GM21423 (cell line): Measurements from ENCODE around the gene ABHD3.
"Not testable (repeated sequence)": the region's sequence is repeated elsewhere in the genome, so short reads cannot be mapped to it uniquely, and the experiment has no call there.

ENCODE experiments used
- ATAC-seq: cut with Tn5 transposase; IDR thresholded peaks from one replicate; pipeline ENCODE4 v1.9.1; 2021; ENCODE audit warnings: mild to moderate bottlenecking, moderate library complexity; ENCODE audit not compliant: unreplicated experiment

ABHD3 gene

DNA sequence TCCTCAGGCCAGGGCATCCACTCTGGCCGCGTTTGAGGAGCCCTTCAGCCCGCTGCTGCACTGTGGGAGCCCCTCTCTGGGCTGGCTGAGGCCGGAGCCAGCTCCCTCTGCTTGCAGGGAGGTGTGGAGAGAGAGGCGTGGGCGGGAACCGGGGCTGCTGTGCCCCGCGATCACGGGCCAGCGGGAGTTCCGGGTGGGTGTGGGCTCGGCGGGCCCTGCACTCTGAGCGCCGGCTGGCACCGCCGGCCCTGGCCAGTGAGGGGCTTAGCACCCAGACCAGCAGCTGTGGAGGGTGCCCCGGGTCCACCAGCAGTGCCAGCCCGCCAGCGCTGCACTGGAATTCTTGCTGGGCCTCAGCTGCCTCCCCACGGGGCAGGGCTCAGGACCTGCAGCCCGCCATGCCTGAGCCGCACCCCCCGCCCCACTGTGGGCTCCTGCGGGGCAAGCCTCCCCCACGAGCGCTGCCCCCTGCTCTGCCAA lies 1.9 kb upstream of the ABHD3 start:
- no peak for ATAC-seq

DNA sequence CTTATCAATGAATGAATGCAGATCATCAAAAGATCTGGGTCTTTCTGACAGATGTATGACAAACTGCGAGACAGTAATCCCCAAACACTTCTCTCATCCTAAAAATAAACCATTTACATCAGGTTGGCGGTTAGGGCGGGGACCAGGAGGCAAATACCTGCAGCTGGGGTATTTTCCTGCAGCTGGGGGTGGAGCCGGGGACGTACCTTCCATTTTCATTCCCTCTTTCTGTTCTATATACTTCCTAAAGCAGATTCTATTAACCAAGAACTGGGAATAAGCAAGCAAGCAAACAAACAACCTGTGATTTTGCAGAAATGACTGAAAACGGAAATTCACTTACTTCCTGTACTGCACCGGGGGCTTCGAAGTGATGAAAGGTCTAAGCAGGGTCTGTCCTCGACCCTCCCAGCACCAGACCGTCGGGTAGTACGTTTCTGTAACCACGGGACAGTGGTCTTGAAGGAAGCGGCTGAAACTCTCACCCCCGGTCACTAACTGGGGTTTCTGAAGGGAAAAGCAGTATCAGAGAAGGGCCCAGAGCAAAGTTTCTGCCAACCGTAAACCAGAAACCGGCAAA lies 1.2 kb downstream of the ABHD3 start:
- no peak for ATAC-seq

DNA sequence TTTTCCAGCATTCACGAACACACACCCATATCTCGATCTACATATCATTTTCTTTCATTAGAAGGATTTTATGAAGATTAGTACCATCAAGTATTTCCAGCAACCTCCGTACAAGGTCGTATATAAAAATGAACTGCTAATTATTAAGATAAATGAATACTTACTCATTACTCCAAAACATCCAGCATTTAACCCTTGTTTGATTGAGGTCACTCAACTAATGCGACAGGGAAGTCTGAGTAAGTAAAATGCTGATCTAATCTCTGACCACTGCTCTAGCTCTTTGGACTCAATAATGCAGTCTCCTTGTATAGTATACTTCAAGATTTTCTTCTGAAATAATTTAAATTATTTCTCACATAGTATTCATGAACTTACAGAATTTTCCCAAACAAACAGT lies 2.0 kb downstream of the ABHD3 start:
- ATAC-seq, result no peak

DNA sequence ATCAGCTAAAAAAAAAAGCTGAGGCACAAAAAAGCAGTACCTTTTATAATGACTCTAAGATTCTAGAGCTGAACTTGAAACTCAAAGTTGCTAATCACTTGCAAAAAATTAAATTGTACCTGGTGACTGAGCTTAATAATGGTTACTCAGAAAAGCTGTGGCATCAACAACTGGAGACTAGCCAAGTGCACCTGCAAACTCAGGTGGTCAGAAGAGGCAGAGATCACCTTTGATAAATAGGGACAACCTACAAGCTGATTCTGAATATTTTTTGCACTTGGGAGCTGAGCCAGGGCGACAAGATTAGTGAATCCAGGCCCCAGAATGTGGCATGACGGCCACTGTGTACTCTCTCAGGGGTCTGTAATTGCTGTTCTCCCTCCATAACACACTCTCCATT lies 3.0 kb downstream of the ABHD3 start:
- ATAC-seq, result no peak

DNA sequence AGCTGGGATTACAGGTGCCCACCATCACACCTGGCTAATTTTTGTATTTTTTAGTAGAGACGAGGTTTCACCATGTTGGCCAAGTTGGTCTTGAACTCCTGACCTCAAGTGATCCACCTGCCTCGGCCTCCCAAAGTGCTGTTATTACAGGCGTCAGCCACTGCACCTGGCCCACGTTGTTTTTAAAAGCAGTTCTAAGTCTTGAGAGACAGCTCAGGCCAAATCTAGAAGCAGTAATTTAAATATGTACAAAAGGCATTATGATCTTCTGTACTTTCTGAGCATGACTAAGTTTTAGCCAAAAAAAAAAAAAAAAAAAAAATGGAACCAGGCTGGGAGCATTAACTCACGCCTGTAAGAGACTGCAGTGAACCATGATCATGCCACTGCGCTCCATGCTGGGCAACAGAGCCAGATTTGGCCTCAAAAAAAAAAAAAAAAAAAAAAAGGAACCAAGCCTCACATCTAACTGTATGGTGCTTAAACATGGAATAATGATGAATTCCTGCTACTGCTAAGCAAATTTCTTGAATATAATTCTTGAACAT lies 4.0 kb downstream of the ABHD3 start:
- no peak for ATAC-seq

DNA sequence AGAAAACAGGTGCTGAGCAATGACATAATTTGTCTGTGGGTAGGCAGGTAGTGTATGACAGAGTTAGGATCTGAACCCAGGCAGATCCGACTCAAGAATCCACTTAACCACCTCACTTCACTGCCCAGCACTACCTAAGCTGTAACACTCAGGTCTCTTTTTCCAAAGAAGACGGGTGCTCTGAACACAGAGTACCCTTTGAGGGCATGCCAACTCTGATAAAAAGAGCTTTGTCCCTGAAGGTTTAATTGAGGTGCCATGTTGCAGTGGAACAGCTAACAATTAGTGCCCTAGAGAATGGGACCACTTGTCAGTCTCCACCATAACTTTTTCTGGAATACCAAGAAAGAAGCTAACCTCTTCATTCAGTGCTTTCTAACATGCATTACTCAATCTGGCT lies 11.3 kb downstream of the ABHD3 start:
- ATAC-seq, result no peak

DNA sequence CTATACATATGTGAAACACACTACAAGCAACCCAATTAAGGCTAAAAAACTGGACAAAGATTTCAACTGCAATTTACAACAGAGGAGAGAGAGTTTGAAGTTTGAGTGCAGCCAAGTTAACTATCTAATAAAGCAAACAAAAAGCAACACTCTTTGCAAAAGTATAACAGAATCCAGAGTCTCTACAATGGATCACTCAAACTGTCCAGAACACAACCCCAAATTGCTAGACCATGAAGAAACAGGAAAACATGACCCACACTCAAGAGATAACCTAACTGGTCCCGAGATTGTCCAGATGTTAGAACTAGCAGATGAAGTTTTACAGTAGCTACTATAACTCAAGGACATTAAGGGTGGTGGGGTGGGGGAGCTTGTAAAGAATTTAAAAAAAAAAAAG lies 14.8 kb downstream of the ABHD3 start:
- no peak for ATAC-seq

DNA sequence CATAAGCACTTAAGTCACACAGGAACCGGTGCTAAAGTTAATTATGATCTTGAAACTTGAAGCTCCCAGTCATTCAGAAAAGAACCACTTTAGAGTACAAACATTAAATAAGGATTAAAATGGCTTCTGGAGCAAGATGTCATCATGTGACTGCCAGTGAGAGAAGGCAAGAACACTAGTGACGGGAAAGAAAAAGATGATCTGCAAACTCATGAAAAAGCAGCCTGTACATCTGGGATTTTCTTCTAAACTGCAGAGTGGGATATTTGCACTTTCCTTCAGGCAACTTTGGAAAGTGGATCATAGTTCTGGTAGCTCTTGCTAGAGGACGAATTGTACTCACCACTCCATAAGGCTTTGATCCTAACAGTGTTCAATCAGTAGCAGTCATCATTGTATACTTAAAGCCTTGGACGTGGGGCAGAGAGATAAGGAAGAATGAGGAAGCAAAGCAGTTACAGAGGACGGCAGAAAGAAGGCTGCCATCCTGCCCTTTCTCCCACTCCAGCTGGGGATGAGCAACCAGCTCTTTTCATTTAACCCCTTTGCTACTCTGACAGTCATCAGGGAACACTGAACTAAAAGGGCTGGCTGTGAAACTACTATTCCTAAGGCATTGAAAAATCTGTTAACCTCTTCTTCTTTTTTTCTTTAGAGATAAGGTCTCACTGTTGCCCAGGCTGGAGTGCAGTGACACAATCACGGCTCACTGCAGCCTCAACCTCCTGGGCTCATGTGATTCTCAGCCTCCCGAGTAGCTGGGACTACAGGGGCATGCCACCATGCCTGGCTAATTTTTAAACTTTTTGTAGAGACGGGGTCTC lies 18.1 kb downstream of the ABHD3 start:
- no peak for ATAC-seq

DNA sequence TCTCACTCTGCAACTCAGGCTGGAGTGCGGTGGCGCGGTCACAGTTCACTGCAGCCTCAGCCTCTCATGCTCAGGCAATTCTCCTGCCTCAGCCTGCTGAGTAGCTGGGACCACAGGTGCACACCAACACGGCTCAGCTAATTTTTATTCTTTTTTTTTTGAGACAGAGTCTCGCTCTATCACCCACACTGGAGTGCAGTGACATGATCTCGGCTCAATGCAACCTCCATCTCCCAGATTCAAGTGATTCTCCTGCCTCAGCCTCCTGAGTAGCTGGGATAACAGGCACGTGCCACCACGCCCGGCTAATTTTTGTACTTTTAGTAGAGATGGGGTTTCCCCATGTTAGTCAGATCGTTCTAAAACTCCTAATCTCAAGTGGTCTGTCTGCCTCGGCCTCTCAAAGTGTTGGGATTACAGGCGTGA lies 19.0 kb downstream of the ABHD3 start:
- peak; percentile 80 for ATAC-seq

DNA sequence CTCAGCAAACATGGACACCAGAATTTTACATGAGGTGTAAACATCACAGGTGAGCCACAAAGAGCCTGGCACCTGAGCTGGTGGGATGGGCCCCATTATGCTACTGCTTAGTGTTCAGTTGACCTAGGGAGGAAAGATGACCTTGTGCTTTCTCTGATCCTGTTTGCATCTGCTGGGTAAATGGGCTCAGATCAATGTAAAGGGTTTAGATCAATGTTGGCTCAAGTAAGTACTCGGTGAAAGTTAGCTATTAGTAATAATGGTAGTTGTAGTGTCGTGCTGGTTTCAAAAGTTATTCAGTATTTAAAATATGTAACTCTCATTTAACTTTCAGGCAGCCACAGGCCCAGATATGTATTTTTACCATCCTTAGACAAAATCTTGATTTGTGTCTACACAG lies 19.8 kb downstream of the ABHD3 start:
- peak; percentile 48 for ATAC-seq

DNA sequence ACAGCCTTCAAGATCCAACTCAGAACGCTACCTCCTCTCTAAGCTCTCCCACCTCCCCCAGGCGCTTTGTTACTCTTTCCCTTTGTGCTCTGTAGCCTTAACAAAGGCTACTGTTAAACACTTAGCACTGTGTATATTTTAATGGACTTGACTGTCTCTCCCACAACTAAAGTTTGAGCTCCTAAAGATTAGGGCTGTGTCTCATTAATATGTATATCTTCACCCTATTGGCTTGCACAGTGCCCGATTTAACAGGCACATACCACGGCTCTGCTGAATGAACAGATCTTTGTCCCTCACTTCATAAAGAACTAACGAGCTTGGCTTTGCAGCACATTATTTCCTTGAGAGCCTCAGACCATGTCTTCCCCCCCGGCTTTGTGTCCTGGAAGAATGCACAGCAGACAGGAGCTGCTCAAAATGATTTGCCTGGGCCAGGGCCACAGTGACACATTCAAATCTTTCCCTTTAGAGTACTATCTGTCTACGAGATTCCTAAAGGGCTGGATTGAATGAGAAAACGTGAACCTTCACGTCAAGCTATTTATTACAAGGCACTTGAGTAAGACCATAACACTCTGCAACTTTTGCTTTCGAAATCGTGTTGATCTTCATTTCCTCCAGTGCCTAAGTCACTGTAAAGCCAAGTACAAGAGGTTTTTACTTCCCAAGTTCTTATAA lies 22.1 kb downstream of the ABHD3 start:
- peak; percentile 39 for ATAC-seq

DNA sequence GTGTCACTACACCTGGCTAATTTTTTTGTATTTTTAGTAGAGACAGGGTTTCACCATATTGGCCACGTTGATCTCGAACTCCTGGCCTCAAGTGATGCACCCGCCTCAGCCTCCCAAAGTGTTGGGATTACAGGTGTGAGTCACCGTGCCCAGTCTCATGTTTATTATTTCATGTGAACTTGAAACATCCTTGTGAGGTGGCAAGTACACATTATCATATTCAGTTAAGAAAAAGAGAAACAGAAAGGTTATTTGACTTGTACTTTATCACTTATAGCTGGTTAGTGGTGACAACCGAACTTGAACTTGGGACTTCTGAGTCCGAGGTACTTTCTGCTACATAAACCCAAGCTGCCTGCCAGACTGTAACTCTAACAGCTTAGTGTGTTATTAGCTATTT lies 24.4 kb downstream of the ABHD3 start:
- ATAC-seq, result no peak

DNA sequence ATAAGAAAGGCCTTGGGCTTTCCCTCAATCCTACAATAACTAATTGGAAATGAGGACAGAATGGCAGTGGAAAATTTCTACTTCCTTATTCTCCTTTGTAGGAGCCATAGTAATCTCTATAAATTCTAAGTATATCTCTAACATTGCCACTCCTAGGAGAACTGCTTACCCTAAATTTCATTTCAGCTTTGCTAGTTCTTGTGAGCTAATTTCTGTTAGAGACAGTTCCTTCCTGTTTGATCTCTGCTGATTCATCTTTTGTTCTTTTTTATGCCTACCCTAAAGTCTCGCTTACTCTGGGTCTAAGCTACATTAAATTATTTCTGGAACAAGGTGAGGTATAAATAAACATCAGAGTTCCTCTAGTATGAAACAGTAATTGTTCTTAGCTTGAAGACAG lies 25.7 kb downstream of the ABHD3 start:
- ATAC-seq, result no peak

DNA sequence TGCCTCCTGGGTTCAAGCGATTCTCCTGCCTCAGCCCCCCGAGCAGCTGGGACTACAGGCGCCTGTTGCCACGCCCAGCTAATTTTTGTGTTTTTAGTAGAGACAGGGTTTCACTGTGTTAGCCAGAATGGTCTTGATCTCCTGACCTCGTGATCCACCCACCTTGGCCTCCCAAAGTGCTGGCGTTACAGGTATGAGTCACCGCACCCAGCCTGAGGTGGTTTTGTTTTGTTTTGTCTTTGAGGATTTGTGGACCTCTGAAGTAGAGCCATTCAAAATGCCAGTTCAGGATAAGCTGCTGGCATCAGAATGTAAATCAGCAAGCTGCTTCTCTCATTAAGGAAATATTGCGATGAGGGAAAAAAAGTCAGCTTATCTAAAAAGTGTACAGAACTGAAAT lies 29.2 kb downstream of the ABHD3 start:
- ATAC-seq, result not testable (repeated sequence)

DNA sequence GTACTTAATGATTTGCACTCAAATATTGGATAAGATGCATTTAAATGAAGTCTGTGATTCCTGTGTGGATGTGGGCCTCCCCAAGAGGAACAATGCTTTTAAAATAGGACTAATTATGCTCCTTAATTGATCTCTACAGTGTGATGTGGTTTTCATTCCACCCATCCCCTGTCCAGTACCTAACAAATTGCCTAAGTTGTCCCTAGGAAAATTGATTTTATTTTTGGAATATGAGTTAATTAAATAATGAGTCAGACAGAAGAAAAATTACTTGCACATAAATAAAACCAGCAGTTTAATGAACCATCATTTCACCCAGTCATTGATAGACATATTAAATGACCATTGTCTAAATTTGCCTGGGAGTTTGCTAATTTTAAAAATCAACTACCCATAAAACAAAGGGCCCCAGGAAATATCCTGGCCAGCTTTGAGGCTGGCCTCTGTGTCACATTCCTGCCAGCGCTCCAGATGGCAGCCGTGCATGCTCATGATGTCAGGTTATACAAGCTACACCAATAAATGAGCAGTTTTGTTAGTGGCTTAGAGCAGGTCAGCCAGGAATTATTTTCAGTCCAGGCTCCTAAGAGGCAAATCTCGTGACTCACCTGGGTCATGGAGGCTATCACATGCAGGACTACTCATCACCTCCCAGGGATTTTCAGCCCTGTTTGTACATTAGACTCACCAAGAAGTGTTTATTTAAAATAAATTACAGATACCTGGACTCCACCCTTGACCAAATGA lies 31.9 kb downstream of the ABHD3 start:
- ATAC-seq, result no peak

DNA sequence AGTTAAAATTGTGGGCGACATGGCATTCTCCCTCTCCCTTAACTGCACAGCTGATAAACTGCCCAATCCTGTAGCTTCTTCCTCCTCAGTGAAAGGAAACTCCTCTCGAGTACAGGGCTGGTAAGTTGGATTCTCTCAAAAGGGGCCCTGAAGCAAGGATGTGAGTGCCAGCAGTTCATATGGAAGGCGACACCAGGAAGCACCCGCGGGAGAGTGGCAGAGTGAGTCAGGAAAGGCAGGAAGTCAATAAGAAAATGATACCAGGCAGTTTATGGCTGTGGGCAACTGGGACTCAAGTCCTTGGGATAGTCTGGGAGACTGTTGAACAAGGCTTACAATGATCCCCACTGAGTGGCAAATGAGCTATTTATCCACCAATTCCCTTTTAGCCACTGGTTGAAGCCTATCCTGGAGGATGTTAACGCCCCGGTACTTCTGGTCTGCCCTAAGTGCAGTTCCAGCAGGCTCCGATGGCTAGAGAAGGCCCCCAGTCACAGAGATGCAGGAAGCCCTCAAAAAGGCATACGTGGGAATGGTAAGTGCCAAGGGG lies 34.8 kb downstream of the ABHD3 start:
- ATAC-seq, result no peak

DNA sequence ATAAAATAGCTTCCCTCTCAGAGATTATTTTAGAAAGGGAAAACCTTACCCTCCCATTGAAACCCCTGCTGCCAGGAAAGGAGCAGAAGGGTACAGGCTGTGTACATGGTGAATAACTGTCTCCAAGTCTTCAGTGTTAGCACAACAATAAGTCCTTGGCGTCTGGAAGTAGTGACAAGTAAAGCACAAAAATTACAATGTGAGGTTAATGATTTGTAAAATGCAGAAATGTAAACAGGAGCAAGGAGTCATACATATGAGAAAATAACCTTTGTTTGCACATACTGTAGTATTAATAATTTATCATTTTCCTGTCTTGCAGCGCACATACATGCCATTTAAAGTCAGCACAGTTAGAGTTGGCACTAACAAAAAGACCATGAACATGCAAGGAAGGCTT lies 40.5 kb downstream of the ABHD3 start:
- no peak for ATAC-seq

DNA sequence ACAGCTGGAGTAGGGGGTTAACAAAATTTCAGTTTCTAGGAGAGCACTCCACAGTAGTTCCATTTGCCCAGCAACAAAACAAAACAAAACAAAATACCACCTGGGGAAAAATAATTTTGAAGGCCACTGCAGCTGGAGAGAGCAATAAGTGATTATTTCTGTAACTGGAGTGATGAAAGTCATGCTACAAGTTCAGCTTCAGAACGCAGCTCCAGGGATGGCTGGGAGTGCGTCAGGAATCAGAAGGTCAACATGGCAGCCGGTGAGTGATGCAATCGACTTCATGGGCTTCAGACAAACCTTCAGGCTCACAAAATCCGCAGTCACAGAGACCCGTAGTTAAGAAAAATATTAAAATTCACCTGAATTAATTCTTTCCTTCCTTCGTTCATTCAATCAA lies 41.0 kb downstream of the ABHD3 start:
- ATAC-seq, result no peak

DNA sequence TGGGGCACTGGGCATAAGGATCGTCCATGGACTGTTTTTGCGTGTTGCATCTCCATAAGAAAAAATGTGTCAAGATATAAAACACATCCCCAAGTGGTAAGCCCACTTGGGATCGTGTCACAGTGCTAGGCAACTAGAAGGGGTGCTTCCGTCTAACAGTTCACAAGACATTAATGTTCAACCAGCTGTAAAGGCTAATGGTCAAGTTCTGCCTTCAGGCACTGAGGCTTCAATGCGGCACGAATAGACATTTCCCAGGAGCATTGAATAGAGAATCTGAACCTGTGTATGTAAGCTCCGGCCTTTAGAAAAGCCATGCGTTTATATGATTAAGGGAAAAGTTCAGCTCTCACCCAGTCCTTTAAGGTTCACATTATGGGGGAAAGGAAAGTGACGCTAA lies 42.0 kb downstream of the ABHD3 start:
- ATAC-seq, result no peak

DNA sequence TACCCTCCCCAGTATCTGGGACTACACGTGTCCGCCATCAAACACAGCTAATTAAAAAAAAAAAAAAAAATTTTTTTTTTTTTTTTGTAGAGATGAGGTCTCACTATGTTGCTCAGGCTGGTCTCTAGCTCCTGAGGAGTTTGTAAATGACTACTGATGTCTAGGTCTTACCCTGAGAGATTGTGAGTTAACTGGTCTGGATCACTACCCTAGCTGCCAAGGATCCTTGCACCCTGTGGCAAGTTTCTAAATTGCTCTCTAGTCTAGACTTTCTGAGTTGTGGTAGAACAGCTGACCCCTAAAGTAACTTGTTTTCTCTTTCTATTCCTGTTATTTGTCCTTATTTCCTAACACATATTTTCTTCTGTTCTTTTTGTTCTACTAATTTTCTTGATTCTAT lies 44.5 kb downstream of the ABHD3 start:
- ATAC-seq, result no peak

DNA sequence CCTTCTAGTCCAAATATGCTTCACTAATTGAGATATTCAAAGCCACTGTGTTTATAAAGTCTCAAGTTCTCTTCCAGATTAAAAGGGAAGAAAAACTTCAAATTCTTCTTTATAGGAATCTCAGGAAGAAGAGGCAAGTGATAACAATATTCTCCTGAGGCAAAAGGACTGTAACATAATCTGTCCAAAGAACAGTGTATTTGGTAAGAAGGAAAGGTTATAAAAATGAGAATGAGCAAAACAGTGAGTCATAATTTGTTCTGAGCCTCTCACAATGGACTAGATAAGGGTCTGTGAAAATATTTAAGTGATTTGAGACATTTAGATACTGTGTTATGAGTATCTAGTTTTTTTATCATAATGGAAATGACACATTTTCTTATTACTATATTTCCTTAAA lies 48.2 kb downstream of the ABHD3 start:
- no peak for ATAC-seq
